HepG2 (cell line): ENCODE data around the gene NCAM2. TPM values are rescaled to one million over a fixed set of nuclear protein-coding genes. Genes with fewer than 3 reads are reported as not detected.

ENCODE experiments used
- ATAC-seq: fragments of 200-7000 bp; cut with Tn5 transposase; 3 replicates; pipeline ENCODE4 v1.9.1; 2020; ENCODE audit warnings: mild to moderate bottlenecking, moderate library complexity
- BruUV-seq: library from RNA; stranded (reverse); fragments of 400-500 nt; replicated peaks from 2 replicates; lab custom pipeline; 2021; lab: Mats Ljungman, UMichigan
- CTCF ChIA-PET: fragments of 300-600 bp; formaldehyde crosslinking; extraction: SDS; loops from one replicate; lab custom pipeline; 2021; ENCODE audit warnings: low total read pairs, inconsistent platforms, low intra/inter-chr PET ratio; lab: Yijun Ruan, JAX
- POLR2A ChIA-PET: fragments of 350-600 bp; sonication (Branson Sonifier 250); formaldehyde crosslinking; loops from one replicate; lab custom pipeline; 2020; ENCODE audit warnings: antibody characterized with exemption, inconsistent platforms; lab: Yijun Ruan, JAX
- DNase-seq: peaks from one replicate; pipeline ENCODE4 v3.0.0-alpha.2; 2015; ENCODE audit warnings: low spot score
- FAIRE-seq: peaks from 3 replicates; lab custom pipeline; 2011; peaks lifted over from hg19 to GRCh38; lab: Jason Lieb, UNC
- H2AFZ ChIP-seq: one replicate; pipeline ENCODE4 v1.6.1; 2011; ENCODE audit warnings: low read length, inconsistent platforms
- H3K27ac ChIP-seq: fragments of 300-600 bp; 3 replicates; pipeline ENCODE4 v1.8.0; 2011; ENCODE audit warnings: mixed run types, mild to moderate bottlenecking, mixed read lengths, low read length, inconsistent platforms; ENCODE audit not compliant: insufficient read depth; ENCODE audit errors: extremely low read length
- H3K27me3 ChIP-seq, 2 experiments: fragments of 200-600 bp in 1 of 2; 2 replicates in 1 of 2; 3 replicates in 1 of 2; pipeline versions ENCODE4 v1.6.0 to v1.8.0; 2011; ENCODE audit warnings: low read length in 2 of 2, mild to moderate bottlenecking in 2 of 2, moderate library complexity in 2 of 2, inconsistent platforms in 1 of 2; ENCODE audit not compliant: insufficient read depth in 2 of 2, control insufficient read depth in 1 of 2
- H3K36me3 ChIP-seq, 2 experiments: fragments of 200-600 bp in 1 of 2; replicated peaks in 1 of 2; 2 replicates in 1 of 2; 3 replicates in 1 of 2; pipeline versions ENCODE4 v1.5.1 to v1.8.0; 2011; ENCODE audit warnings: low read length in 2 of 2, inconsistent platforms in 1 of 2; ENCODE audit not compliant: insufficient read depth in 2 of 2, control insufficient read depth in 1 of 2
- H3K4me1 ChIP-seq: 2 replicates; pipeline ENCODE4 v1.5.1; 2012; ENCODE audit warnings: low read length, inconsistent platforms; ENCODE audit not compliant: insufficient read depth
- H3K4me2 ChIP-seq: 2 replicates; pipeline ENCODE4 v1.6.0; 2011; ENCODE audit warnings: low read depth, low read length, inconsistent platforms
- H3K4me3 ChIP-seq, 3 experiments: fragments of 200-600 bp in 1 of 3; sonication (generic), shearing (Covaris generic) in 1 of 3; replicated peaks in 1 of 3; 2 replicates each; pipeline ENCODE4 v1.5.1; 2011 to 2016; ENCODE audit warnings: low read length in 3 of 3, inconsistent platforms in 2 of 3, low read depth in 2 of 3, mild to moderate bottlenecking in 2 of 3, control low read depth in 1 of 3, mixed read lengths in 1 of 3; ENCODE audit not compliant: insufficient read depth in 1 of 3
- H3K79me2 ChIP-seq: one replicate; pipeline ENCODE4 v1.6.1; 2011; ENCODE audit warnings: low read length, inconsistent platforms; ENCODE audit not compliant: insufficient read depth
- H3K9ac ChIP-seq: 2 replicates; pipeline ENCODE4 v1.6.0; 2011; ENCODE audit warnings: mild to moderate bottlenecking, low read depth, low read length, inconsistent platforms; ENCODE audit not compliant: insufficient read depth
- H3K9me3 ChIP-seq: 2 replicates; pipeline ENCODE4 v1.5.1; 2012; ENCODE audit warnings: mild to moderate bottlenecking, low read length
- H4K20me1 ChIP-seq: 2 replicates; pipeline ENCODE4 v1.6.0; 2011; ENCODE audit warnings: inconsistent platforms, mild to moderate bottlenecking, low read length, moderate library complexity; ENCODE audit not compliant: insufficient read depth
- AGO2 ChIP-seq: fragments of 200-400 bp; formaldehyde crosslinking; optimal IDR thresholded peaks from 2 replicates; pipeline ENCODE3; 2017; ENCODE audit warnings: mild to moderate bottlenecking, low read depth, low read length, moderate library complexity
- ARHGAP35 ChIP-seq: sonication (generic); formaldehyde crosslinking; IDR thresholded peaks from 2 replicates; pipeline ENCODE4 v1.9.0; 2022; ENCODE audit warnings: mild to moderate bottlenecking, inconsistent platforms, moderate library complexity, missing genetic modification reagents, borderline replicate concordance
- FOSL1 ChIP-seq: sonication (generic); formaldehyde crosslinking; IDR thresholded peaks from 2 replicates; pipeline ENCODE4 v1.9.0; 2021; ENCODE audit warnings: missing genetic modification reagents, borderline replicate concordance
- GABPA ChIP-seq, 2 experiments: IDR thresholded peaks; 2 replicates each; pipeline ENCODE4 v1.6.1; 2011 to 2016; ENCODE audit warnings: low read depth in 2 of 2, low read length in 1 of 2, missing biosample characterization in 1 of 2, missing genetic modification characterization in 1 of 2
- POGK ChIP-seq: sonication (generic); formaldehyde crosslinking; conservative IDR thresholded peaks from 2 replicates; pipeline ENCODE4 v1.8.0; 2022; ENCODE audit warnings: mild to moderate bottlenecking, moderate library complexity, missing genetic modification reagents
- ZBTB37 ChIP-seq: sonication (generic); formaldehyde crosslinking; IDR thresholded peaks from 2 replicates; pipeline ENCODE4 v1.4.0; 2020; ENCODE audit warnings: mild to moderate bottlenecking, missing genetic modification reagents
- ZNF646 ChIP-seq: sonication (generic); formaldehyde crosslinking; IDR thresholded peaks from 2 replicates; pipeline ENCODE4 v1.9.0; 2021; ENCODE audit warnings: mild to moderate bottlenecking, missing genetic modification reagents
- WGBS: methylation state at CpG from one replicate; pipeline ENCODE4 v1.1.6; 2017; ENCODE audit warnings: low lambda C conversion rate; 5-methylcytosine and 5-hydroxymethylcytosine counted together
- in situ Hi-C: cut with HindIII; loops from 2 replicates; pipeline ENCODE4 v1.10.0; 2017; ENCODE audit warnings: low pct_unique_long_range_greater_than_20kb; ENCODE audit not compliant: extremely low pct_ligation_motif_present
- intact Hi-C: fragments of 100-400 bp; cut with micrococcal nuclease; formaldehyde crosslinking; loops from one replicate; pipeline ENCODE4 v1.10.0; 2022; ENCODE audit not compliant: unreplicated experiment
- polyA plus RNA-seq, 8 experiments: library from polyadenylated mRNA; depleted of rRNA in 3 of 8; stranded (reverse) in 7 of 8; unstranded in 1 of 8; fragments of >200 nt; fragmentation: Illumina TruSeq in 4 of 8; extraction: Trizol in 4 of 8; gene quantifications; 2 replicates each; pipeline versions ENCODE4 v1.2.1 to v1.2.3, GENCODE V29; 2011 to 2016; ENCODE audit warnings: low read depth in 4 of 8, missing spikeins in 1 of 8, mixed read lengths in 1 of 8; ENCODE audit not compliant: insufficient read depth in 1 of 8
- total RNA-seq, 5 experiments: library from RNA; depleted of rRNA; stranded (reverse); fragments of >200 nt; fragmentation: Illumina TruSeq; extraction: Trizol; gene quantifications; 2 replicates each; pipeline ENCODE4 v1.2.3, GENCODE V29; 2016; ENCODE audit warnings: low read depth in 1 of 5

Gene NCAM2
- total and polyA plus RNA-seq, 2 of the 13 experiments (the other 11 are each of a cell fraction or from before 2014, with no cell fraction given) = not detected

- H3K4me3 ChIP-seq = no peak overlapping the region
- intact Hi-C loops (no loop called here), in situ Hi-C loops (no loop called here)
- no peak for DNase-seq
- no peaks in the 10 kb centered on the region for H3K36me3 ChIP-seq
- no TSS peak for BruUV-seq
- H2AFZ ChIP-seq = no peak overlapping the region
- ChIA-PET CTCF (no interaction called here), POLR2A (no interaction called here)
- H3K4me1 ChIP-seq = no peaks in the 10 kb centered on the region
- no peaks in the 10 kb centered on the region for H3K27me3 ChIP-seq
- no peaks in the 10 kb centered on the region for H3K79me2 ChIP-seq
- no peak for ATAC-seq
- no peak overlapping the region for H3K27ac ChIP-seq
- H3K4me2 ChIP-seq = no peak overlapping the region
- H3K9me3 ChIP-seq = peaks cover 72% of the 10 kb centered on the region
- FAIRE-seq = no peak
- H3K9ac ChIP-seq = no peak overlapping the region
- WGBS = 0% methylated on average over 1 of the region's 1 CpG
- no peak for TF ChIP-seq AGO2
- H4K20me1 ChIP-seq = no peaks in the 10 kb centered on the region
These were observed 207.4 kb downstream of the NCAM2 start for GRCh38 chr21:21205604-21206003.

- Histone ChIP-seq H3K36me3 (no peaks in the 10 kb centered on the region), H3K4me3 (no peak overlapping the region), H3K79me2 (no peaks in the 10 kb centered on the region), H3K9me3 (peaks cover 91% of the 10 kb centered on the region), H3K4me2 (no peak overlapping the region), H3K4me1 (no peaks in the 10 kb centered on the region), H2AFZ (no peak overlapping the region), H4K20me1 (no peaks in the 10 kb centered on the region), H3K27me3 (no peaks in the 10 kb centered on the region), H3K27ac (no peak overlapping the region), H3K9ac (no peak overlapping the region)
- POLR2A ChIA-PET = no interaction called here
- BruUV-seq = no TSS peak
- DNase-seq = no peak
- FAIRE-seq = no peak
- WGBS = 3% methylated on average over 2 of the region's 2 CpGs
- ATAC-seq = no peak
- CTCF ChIA-PET = no interaction called here
- intact Hi-C loops = no loop called here
- in situ Hi-C loops = no loop called here
- TF ChIP-seq ZNF646 (CRISPR knock-in tag) (no peak), FOSL1 (CRISPR knock-in tag) (no peak), POGK (CRISPR knock-in tag) (no peak), ARHGAP35 (CRISPR knock-in tag) (no peak), ZBTB37 (CRISPR knock-in tag) (no peak), GABPA (IDR thresholded peaks at IDR 0.05; ENCODE audit: low read depth, low read length) (no peak), GABPA (CRISPR knock-in tag; IDR thresholded peaks at IDR 0.05; ENCODE audit: low read depth) (no peak)
These were observed 212.3 kb downstream of the NCAM2 start for GRCh38 chr21:21210552-21210951.
